ENCODE data around the gene GLB1L.
"Not testable (repeated sequence)": the region's sequence is repeated elsewhere in the genome, so short reads cannot be mapped to it uniquely, and the experiment has no call there.

Gene GLB1L

DNA sequence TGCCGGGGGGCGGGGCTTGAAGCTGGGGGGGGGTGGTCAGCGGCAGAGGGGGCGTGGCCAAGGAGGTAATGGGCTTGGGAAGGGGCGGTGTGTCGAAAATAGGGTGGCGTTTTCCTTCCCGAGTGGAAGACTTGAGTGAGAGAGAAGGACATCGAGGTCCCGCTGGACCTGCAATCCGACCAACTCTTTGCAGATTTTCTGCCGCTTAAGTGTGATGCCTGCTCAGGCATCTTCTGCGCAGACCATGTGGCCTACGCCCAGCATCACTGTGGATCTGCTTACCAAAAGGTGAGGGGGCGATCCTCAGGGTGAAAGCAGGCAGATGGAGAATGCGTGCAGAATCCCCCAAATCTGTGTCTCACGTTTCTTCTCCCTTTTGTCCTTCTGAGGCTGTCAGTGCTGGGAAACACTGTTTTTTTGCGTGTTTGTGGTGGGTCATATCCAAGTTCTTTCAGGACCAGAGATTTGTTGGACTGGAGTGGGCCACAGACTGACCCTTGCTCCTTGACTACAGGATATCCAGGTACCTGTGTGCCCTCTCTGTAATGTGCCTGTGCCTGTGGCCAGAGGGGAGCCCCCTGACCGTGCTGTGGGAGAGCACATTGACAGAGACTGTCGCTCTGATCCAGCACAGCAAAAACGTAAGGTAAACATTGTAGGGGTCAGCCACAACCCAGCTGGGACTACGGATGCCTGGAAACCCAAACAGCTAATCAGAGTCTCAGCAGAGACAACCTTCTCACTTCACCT lies 37.9 kb downstream of the GLB1L start:
- no peak for DNase-seq (ENCODE audit: low read depth, low spot score)

DNA sequence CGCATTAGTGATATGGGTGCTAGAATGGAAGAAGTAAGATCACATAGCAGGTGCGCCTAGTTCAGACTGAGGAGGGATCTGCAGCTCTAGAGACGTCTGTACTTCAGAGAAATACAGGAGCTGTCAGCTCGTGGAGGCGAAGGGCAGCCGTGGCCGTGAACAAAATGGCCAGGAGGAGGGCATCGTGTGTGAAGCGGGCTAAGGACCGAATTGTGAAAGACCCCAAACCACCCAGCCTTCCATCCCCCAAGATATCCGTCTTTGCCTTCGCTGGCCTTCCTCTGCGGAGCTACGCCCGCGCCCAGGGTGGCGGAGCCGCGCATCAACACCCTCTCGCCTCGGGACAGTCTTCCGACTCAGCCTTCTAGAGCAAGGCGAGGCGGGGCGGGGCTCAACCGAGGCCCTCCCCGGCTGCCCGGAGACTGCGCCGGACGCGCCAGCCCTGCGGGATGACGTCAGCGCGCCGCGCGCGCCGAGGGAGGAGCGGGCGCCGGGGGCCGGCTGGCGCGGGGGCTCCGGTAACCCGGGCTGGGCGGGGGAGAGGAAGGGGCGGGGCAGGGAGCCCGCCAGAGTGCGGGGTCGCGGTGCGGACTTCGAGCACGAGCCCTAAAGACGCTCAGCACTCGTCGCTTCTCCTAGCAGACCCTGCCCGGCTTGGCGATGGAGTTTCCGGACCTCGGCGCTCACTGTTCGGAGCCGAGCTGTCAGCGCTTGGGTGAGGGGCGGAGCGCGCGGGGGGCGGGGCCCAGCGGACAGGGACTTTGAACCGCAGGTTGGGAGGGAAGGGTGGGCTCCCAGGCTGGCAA lies 38.7 kb downstream of the GLB1L start, which contains the start of gene ZFAND2B:
ZFAND2B (plus strand) TSS at position 455 of the 806 bp plus-strand sequence; CDS start at position 661, 206 bp downstream.
- peak; percentile 73 for DNase-seq (ENCODE audit: low read depth, low spot score)

DNA sequence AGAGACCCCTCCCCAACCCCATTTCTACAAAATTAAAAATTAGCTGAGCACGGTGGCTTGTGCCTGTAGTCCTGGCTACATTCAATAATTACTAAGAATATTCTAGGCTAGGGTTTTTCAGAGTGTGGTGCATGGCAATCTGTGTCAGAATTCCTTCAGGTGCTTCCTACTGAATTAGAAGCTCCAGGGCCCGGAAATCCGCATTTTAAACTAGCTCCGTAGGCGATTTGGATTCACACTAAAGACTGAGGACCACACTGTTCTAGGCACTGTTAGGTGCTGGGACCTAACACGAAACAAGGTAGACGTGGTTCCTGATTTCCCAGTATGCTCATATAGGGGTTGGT lies 39.3 kb downstream of the GLB1L start:
- no peak for DNase-seq (ENCODE audit: low read depth, low spot score)

DNA sequence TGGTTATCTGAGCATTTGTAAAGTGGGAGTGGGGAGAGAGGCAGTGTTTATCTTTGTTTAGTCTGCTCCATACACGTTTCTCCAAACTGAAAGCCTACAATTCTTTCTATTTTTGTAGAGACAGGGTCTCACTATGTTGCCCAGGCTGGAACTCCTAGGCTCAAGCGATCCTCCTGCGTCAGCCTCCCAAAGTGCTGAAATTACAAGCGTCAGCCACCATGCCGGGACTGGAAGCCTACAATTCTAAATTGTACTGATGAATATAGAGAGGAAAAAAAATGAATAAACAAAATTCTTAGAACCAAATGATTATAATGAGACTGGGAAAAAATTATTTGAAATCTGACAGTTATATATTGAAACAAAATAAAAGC lies 40.1 kb downstream of the GLB1L start:
- DNase-seq (ENCODE audit: low read depth, low spot score) = no peak

DNA sequence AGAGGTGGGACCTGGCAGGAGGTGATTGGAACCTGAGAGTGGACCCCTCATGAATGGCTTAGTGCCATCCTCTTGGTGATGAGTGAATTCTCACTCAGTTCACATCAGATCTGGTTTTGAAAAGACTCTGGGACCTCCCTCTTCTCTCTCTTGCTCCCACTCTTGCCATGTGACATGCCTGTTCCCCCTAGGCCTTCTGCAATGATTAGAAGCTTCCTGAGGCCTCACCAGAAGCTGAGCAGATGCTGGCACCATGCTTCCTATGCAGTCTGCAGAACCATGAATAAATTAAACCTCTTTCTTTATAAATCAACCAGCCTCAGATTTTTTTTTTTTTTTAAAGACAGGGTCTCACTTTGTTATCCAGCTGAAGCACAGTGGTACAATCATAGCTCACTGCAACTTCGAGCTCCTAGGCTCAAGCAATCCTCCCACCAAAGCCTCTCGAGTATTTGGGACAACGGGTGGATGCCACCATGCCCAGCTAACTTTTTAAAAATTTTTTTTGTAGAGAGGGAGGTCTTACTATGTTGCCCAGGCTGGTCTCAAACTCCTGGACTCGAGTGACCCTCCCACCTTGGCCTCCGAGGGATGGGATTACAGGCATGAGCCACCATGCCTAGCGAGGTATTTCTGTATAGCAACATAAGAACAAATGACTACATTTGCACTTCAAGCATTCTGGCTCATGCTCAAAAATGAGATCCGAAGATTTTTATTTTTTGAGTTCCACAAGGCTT lies 40.6 kb downstream of the GLB1L start:
- no peak for DNase-seq (ENCODE audit: low read depth, low spot score)

DNA sequence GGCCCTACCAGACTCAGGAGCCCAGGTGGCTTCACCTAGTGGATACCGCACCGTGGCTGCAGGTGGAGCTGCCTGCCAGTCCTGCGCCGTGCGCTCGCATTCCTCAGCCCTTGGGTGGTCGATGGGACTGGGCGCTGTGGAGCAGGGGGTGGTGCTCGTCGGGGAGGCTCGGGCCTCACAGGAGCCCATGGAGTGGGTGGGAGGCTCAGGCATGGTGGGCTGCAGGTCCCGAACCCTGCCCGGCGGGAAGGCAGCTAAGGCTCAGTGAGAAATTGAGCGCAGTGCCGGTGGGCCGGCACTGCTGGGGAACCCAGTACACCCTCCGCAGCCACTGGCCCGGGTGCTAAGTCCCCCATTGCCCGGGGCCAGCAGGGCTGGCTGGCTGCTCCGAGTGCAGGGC lies 43.9 kb downstream of the GLB1L start:
- DNase-seq (ENCODE audit: low read depth, low spot score) = not testable (repeated sequence)

DNA sequence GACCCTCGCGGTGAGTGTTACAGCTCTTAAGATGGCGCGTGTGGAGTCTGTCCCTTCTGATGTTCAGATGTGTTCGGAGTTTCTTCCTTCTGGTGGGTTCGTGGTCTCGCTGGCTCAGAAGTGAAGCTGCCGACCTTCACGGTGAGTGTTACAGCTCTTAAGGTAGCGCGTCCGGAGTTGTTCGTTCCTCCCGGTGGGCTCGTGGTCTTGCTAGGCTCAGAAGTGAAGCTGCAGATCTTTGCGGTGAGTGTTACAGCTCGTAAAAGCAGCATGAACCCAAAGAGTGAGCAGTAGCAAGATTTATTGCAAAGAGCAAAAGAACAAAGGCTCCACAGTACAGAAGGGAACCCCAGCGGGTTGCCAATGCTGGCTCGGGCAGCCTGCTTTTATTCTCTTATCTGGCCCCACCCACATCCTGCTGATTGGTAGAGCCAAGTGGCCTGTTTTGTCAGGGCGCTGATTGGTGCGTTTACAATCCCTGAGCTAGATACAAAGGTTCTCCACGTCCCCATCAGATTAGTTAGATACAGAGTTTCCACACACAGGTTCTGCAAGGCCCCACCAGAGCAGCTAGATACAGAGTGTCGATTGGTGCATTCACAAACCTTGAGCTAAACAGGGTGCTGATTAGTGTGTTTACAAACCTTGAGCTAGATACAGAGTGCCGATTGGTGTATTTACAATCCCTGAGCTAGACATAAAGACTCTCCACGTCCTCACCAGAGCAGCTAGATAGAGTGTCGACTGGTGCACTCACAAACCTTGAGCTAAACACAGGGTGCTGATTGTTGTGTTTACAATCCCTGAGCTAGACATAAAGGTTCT lies 44.5 kb downstream of the GLB1L start:
- not testable (repeated sequence) for DNase-seq (ENCODE audit: low read depth, low spot score)

DNA sequence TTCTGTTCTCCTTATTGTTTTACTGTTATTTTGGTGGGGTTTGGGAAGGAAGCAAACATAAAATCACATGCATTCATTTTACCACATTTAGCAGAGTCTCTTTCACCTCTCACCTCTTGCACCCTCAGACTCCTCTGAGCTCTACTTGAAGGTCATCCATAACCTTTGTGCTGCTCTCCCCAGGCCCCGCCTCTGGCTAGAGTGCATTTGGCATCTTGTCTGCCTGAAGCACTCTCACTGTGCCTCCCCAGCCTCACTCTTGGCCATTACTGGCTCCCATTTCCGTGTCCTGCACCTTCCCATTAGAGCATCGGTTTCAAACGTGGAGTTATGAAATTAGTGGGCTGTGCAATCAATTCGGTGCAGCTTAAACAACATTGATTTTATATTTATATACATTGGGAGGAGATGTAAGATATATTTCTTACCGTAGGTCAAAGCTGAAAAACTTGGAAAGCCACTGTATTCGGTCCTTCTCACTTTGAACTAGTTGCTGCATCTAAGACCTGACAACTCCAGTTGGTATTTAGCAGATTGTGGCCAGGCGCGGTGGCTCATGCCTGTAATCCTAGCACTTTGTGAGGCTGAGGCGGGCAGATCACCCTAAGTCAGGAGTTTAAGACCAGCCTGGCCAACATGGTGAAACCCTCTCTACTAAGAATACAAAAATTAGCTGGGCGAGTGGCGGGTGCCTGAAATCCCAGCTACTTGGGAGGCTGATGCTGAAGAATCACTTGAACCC lies 45.6 kb downstream of the GLB1L start:
- no peak for DNase-seq (ENCODE audit: low read depth, low spot score)

DNA sequence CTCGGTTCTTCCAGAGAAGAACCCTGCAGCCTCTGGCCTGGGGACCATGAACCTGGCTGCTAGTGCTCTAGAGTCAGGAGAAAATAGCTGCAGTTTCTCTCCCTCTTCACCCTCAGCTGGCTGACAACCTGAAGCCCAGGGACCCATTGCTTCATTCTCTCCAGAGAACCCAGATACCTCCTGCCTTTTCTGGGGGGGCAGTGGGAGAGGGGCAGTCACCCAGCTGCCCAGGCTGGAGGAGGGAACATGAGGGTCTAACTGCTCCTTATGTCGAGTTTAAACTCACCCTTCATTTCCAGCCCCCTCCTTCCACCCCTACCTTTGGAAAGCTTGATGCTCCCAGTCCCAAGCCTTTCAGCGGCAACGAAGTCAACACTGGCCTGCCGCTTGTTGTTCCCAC lies 46.3 kb downstream of the GLB1L start:
- DNase-seq (ENCODE audit: low read depth, low spot score) = no peak

DNA sequence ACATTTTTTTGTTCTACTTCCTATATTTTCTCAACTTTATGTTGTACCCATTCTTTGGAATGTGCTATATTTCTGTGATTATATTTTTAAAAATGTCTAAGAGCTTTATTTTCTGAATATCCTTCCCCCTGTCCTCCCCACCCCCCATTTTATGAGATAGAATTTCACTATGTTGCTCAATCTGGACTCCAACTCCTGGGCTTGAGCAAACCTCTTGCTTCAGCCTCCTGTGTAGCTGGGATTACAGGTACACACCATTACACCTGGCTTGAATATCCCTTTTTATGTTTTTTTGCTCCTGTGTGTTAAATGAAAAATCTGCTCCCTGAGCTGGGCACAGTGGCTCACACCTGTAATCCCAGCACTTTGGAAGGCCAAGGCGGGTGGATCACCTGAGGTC lies 47.9 kb downstream of the GLB1L start:
- no peak for DNase-seq (ENCODE audit: low read depth, low spot score)

DNA sequence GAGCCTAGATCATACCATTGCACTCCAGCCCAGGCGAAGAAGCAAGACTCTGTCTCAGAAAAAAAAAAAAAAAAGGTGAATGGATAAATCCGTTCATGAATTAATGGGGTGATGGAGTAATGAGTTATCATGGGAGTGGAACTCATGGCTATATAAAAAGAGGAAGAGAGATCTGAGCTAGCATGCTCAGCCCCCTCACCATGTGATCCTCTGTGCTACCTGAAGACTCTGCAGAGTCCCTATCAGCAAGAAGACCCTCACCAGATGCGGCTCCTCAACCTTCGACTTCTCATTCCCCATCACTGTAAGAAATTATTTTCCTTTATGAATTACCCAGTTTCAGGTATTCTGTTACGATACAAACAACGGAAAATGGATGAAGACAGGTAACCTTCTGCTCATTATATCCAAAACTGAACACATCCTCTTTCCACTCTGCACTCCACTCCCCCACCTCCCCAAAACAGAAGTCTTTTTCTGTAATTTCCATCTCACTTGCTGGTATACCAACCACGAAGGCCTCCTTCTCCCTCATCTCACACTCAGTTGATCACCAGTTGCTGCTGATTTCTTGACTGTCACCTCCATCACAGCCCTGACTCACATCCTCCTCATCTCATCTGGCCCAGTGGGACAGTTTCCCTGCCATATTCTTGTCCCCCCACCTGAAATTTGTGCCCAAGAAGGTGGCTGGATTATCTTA lies 58.3 kb downstream of the GLB1L start:
- no peak for DNase-seq (ENCODE audit: low read depth, low spot score)
